GM21528 (cell line): Measurements from ENCODE around the gene DIP2C.
"Not testable (repeated sequence)": the region's sequence is repeated elsewhere in the genome, so short reads cannot be mapped to it uniquely, and the experiment has no call there.

Source experiments
- ATAC-seq: cut with Tn5 transposase; IDR thresholded peaks from one replicate; pipeline ENCODE4 v1.9.1; 2021; ENCODE audit warnings: mild to moderate bottlenecking, moderate library complexity; ENCODE audit not compliant: unreplicated experiment, low FRiP score

DIP2C gene

DNA sequence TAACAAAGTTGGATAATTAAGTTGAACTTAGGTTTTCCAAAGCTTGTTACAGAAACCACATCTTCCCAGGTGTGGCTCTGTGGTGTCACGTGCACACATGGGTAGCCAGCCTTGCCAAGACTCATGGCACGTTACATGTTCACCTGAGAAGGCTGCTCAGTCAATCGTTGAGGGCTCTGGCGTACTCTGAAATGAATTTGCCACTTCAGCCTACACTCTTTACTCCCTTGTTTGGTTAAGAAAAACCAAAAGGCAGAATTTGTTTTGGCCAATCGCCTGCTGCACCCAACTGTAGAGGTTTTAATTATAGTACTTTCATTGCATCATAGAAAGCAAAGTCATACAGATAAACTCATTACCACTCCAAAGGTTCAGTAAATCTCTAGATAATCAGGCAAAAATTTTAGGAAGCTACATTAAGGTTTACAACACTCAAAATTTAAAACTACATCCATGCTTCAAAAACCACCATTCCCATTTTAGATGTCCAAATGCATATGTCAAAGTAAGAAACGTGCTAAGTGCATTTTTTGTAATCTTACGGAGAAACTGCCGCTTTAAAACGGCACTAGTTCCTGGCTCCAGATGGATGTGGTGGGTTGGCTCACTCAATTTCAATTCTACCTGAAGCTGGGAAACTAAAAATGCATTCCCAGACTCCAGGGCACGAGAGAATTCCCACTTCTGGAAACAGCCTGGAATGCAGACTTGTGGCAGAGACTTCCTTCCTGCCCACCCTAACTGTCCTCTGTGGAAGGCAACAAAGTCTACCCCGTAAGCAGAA, 88.4 kb downstream of the DIP2C start:
- ATAC-seq, result no peak

DNA sequence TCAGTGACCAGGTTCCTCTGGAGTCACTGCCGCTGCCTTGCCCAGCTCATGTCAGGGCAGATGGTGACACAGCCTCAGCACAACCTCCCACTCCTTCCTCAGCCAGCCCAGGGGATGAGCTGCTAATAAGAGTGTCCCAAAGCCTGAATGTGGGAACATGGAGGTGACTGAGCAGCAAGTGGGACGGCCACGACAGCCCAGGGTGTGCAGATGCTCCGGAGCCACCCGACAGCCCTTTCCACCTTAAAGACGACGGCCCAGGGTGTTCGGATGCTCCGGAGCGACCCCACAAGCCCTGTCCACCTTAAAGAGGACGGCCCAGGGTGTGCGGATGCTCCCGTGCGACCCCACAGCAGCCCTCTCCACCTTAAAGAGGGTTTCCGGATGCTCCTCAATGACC, 89.2 kb downstream of the DIP2C start:
- no peak for ATAC-seq

DNA sequence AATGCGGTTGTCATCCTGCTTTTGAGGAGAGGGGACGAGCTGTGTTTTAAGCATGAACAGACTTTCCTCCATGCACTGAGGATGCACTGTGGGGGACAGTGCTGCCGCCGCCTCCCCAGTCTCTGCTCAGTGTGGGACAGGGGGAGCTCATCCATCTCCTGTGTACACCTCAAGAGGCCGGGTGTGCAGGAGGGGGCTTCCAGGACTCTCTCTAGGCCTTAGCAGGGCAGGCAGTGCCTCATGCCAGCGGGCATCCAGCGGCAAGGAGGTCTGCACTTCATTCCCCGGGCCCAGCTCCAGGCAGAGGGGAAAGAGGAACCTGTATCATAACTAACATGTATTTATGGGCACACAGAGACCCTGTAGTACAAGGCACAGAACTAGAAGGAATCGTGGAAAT, 89.7 kb downstream of the DIP2C start:
- ATAC-seq, result no peak

DNA sequence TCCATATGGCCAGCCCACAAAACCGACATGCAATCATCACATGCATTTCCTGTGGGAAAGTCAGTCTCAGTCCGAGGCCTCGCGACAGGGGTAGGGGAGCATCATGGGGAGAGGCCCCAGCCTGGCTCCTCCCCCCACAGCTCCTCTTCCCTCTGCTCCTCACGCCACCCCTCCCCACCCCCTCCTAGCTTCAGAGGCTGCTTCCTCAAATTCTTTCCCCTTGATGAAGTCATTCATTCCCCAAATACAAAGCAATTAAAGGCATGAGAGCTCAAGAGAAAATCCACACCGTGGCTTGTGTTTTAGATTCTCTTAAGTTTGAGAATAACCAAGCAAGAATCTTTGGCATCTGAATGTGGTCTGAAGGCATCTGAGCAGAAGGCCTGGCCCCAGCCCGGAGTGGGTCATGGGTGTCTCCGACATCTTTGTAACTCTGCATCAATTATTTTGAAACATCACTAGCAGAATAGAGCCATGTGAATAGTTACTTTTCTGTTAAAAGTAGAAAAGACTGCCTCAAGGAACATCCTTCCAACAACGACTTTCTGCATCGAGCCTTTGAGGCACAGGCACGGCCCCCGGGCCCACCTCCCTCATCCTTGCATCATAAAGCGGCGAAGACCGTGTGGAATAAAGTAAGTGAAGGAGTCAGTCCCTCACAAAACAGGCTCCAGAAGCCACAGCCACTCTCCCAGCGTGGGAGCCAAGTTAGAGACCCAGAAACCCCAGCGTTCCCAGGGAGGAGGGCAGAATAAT, 90.9 kb downstream of the DIP2C start:
- ATAC-seq, result no peak

DNA sequence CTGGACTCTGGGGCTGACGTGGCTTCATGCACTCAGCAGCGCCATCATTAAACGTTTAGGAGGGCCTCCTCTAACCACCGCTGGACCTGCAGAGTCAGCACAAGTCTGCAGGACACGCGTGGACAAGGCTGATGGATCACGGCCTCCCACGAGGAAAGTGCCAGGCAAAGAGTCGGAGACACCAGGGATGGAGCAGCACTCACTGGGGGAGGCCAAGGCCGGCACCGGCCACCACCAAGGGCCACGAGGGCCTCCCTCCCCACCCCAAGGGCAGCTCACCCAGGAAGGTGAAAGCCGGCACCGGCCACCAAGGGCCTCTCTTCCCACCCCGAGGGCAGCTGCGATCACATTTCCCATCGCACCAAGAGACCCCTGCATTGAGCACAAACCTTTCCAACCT, 91.5 kb downstream of the DIP2C start:
- no peak for ATAC-seq

DNA sequence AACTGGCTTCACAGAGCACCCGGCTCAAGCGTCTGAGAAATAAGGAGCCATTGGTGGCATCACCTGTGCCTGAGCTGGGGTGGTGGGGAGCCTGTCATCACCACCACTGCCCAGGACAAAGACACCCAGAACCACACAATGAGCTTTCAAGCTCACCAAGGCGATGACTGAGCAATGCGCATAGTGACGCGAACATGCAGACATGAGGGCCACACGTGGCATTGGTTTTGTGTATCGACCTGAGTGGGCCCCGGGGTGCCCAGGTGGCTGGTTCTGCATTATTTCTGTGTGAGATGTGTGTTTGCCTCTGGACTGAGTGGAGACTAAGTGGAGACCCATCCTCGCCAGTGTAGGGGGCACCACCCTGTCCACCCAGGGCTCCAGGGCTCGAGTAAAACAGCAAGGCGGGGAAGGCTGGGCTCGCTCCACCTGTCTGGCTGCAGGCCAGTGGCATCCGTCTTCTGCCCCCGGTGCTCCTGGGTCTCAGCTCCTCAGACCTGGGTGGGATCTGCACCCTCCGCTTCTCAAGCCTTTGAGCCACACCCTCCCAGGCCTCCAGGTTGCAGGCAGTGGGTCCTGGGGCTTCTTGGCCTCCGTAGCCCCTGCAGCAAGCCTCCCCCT, 92.6 kb downstream of the DIP2C start:
- no peak for ATAC-seq

DNA sequence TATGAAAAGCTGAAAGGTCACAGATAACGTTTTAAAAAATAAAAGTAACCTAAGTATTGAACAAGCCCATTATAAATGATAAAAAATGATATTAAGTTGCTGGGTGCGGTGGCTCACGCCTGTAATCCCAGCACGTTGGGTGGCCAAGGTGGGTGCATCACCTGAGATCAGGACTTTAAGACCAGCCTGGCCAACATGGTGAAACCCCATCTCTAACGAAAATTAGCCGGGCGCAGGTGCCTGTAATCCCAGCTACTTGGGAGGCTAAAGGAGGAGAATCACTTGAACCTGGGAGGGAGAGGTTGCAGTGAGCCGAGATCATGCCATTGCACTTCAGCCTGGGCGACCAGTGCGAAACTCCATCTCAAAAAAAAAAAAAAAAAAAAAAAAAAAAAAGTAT, 93.3 kb downstream of the DIP2C start:
- not testable (repeated sequence) for ATAC-seq

DNA sequence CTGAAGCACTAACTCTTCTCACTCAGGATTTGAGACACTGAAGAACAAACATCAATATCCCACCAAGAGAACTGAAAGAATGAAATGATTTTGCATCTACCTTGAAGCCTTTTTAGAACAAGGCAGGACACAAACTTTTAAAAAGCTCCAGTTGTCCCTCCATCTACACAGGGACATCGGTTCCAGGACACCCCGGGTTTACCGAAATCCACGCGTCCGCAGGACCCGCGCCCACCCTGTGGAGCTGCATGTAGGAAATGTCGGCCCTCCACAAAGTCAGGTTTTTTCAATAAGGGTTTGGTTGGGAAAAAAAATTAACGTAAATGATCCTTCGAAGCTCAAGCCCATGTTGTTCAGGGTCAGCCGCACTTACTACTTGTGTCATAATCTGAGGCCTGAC, 94.0 kb downstream of the DIP2C start:
- no peak for ATAC-seq

DNA sequence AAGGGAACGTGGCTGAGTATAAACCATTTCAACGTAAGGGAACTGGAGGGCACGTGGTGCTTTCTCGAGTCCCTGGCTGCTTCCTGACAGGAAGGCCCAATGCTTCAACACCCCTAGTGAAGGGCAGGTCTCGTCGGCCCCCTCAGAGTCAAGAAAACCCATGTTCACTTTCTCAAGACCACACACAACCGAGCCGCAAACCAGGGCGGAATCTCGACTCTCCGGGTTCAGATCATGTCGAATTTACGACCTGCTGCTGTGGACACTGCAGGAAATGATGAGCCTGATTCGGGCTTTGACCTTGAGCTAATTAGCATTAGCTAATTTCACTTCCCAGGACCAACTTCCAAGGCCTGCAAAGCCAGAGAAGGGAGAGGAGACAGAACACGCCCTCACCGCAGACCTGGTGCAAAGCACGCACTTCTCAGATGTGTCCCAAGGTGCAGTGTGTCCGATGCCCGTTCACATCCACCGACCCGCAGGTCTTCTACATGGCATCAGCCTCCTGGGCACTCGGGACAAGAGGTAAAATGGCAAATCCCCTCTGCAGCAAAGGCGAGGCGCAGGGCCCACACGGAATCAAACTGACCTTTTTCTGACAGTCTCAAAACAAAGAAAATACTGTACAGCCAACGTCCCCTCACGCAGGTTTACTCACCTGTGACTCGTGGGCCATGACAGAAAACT, 94.7 kb downstream of the DIP2C start:
- ATAC-seq, result no peak

DNA sequence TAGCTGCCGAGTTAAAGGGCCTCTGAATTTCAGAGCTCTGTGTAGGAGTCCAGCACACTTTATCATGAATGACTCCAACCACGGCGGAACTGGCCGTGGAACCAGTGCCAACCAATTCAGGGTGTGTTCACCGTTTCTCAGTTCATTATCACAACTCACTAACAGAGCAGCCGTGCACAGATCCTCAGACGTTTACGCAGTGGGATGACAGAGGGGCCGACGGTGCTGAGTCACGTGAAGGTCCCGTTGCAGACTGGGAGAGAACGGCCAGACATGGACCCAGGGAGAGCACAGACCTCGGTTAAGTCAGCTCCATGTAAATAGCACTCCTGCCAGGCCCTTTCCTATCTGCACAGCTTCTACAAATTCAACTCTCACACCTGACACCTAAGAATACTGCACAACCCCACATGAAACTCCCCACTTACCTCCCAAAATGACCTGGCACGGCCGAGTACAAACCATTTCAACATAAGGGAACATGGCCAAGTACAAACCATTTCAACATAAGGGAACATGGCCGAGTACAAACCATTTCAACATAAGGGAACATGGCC, 95.5 kb downstream of the DIP2C start:
- ATAC-seq, result no peak

DNA sequence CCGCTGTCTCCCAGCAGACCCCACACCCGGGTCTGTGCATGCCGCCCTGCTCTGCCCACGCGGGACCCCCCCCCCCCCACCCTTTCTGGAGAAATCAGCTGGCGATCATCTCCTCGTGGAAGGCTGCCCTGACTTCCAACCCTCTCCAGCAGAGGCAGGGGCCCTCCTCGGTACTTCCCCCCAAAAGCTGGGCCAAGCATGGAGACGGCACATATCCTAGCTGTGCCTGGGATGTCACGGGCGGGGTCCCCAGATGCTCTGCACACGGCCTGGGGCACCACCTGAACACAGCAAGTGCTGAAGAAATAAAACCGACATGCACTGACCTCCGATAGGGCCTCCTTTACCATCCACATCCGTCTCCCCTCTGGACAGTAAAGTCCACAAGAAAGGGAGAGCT, 96.0 kb downstream of the DIP2C start:
- ATAC-seq, result no peak

DNA sequence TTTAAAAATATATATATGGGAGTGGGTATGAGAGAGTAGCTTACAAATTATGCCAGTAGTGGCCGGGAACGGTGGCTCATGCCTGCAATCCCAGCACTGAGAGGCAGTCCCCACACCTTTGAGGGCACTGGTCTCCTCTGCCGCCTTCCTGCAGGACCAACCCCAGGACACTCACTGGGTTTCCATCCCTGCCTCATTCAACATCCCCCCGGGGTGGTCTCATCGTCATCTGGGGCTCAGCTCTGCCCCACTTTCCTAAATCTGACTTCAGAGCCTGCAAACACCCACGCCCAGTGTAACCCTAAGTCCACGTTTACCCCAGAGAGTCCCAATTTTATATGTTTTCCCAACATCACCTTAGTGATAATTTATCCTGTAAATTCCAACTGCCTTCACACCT, 96.5 kb downstream of the DIP2C start:
- no peak for ATAC-seq

DNA sequence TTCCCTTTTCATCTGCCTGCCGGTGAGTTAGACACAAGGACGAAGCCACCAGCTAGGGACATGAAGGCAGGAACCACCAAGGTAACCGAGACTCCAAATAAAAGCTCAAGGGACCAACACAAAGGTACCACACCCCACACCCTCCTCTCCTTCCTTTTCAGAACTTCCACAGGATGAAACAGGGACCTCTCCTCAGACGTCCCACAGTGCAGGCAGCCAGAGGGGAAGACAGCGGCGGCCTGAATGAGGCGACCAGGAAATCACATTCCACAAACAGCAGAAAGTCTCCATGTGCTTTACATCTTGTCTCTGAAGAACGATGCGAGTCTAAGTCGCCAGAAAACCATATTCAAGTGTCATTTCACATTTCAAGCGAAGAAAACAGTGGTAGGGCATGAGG, 97.8 kb downstream of the DIP2C start:
- ATAC-seq, result no peak

DNA sequence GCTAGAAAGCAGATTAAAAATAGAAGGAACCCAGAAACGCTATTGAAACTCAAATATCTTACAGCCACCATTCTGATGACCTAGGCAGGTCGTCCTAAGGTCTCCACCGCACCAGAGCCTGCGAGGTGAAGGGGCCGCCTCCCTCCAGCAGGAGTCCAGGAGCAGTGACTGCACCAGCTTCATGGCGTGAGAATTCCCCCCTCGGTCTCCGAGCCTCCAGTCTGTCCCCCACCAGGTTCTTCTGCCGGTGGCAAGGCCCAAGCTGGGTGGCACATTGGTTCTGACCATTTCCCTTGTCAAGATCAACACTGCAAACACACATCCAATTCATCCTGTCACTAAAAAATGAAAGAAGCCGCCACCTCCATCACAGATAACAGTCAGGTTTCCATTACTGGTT, 98.7 kb downstream of the DIP2C start:
- no peak for ATAC-seq

DNA sequence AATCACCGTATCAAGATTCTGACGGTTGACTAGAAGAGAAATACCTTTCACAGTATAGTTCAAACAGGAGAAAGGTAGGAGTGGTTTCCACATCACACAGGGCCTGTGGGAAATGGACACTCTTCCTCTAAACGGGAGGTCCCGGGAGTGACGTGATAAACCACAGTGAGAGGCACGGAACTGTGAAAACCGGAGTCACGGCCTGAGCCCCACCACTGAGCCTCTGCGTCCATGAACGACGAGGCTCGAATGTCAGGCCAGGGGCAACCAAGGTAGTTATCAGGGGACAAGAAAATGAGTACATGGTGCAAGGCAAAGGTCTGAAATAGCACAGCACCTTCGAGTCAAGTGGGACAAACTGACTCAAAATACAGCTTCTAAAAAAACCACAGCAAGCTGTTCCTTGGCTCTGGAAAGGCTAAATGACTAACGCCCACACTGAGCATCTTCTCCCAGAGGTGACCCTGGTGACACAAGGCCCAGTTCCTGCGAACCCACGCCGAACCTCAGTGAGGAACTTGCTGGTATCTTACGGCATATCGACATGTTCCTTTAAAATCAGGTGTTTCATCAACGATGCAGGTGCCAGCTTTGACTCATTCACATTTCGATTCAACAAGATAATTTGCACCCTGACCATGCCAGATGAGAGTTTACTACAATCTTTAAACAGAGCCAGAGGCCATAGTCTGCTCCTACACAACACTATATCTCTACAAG, 99.3 kb downstream of the DIP2C start:
- ATAC-seq, result no peak

DNA sequence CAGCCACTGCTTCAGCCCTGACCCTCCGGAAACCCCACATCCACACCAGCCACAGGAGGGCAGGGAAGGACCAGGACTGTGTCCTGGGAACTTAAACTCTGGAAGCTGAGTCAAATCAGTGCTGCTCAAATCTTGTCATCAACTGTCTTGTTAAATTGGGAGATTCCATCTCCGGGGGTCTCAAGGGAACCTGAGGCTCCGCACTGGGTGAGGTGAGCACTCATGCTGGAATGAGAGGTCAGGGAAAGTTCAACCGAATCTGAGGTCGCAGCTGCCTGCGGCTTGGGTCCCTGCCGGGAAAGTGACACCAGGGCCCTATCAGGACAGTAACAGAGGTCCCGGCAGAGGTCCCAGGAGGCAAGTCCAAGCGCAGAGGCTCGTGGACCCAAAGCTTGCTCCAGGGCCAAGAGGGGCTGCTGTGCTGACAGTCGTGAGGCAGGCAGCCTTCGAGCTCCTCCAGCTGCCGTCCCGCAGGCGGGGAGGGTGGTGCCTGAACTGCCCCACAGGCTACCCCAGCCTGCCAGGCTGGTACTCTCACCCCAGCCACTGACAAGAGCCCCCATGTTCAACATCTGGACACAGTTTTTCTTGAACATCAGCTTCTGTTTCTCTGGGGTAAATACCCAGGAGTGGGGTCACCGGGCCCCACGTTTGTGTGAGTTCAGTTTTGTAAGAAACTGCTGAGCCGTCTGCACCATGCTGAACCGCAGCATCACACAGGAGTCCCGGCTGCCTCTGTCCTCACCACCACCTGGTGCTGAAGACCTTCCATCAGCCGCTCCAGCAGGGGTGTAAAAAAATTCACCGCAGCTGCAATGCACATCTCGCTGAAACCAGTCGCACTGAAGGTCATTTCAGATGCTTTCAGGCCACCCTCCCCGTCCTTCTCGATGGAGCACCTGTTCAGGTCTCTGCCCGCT, 101.0 kb downstream of the DIP2C start:
- no peak for ATAC-seq

DNA sequence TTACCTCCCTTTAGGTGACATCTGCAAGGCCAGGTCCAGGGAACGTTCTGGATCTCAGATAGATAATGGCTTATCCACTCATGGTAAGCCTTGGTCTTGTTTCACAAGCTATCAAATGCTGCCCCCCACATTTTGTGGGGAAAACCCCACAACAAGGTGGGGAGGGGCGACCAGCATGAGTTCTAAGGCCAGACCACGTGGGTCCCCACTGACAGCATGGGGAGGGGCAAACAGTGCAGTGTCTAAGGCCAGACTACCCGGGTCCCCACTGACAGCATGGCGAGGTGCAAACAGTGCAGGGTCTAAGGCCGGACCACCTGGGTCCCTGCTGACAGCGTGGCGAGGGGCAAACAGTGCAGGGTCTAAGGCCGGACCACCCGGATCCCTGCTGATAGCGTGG, 102.8 kb downstream of the DIP2C start:
- no peak for ATAC-seq

DNA sequence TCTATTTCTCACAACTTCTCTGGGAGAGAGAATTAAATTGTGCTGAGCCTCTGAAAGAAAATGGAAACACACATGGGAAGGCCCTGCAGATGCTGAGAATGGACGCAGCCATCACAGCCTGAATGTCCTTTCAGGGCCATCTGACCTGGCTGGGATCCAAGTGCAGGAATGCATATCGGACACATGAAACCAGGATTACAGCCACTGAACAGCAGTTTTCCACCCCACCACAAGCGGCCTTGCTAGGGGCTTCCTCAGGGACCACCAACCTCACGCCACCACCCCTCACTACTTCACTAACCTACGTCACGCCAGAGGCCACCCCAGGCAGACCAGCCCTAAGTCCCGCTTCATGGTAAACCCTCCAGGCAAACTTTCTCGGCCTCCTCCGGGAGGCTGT, 103.3 kb downstream of the DIP2C start:
- ATAC-seq, result no peak

DNA sequence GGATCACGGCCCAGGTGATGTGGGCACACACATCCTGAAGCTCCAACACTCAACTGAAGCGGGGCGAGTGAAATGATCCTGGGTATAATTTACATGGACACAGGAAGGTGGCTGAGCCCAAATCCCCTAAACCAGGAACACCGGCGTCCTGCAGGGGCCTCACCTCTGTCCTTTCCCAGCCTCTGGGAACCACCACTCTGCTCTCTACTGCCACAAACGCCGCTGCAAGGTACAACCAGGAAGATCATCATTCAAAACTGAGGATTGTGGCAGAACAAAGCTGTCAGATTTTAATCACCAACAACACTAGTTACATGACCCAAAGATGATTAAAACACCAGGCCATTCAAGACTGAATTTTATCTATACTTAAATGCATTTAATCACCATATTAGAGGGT, 104.0 kb downstream of the DIP2C start:
- ATAC-seq, result no peak
